Gastroesophageal sphincter (tissue), 4 donors: ENCODE results near the gene FRK. TPM values are rescaled to one million over a fixed set of nuclear protein-coding genes. Genes with fewer than 3 reads are reported as not detected.

ENCODE experiments used
- ATAC-seq: fragments of 150-250 bp; one replicate; pipeline ENCODE4 v1.9.1; 2016; ENCODE audit warnings: mild to moderate bottlenecking, moderate library complexity
- H3K27ac ChIP-seq, 4 donors: fragments of 200-600 bp; sonication (generic) in 3 of 4; 1 replicate in 3 of 4; 2 replicates in 1 of 4; pipeline ENCODE4 v1.5.1; 2016 to 2019
- H3K27me3 ChIP-seq: fragments of 200-600 bp; sonication (generic); one replicate; pipeline ENCODE4 v1.5.1; 2019
- H3K36me3 ChIP-seq, 2 donors: fragments of 200-600 bp; sonication (generic); one replicate each; pipeline ENCODE4 v1.5.1; 2019; ENCODE audit warnings: control low read depth in 1 of 2
- H3K4me1 ChIP-seq, 3 donors: fragments of 200-600 bp; sonication (generic); 1 replicate in 2 of 3; 2 replicates in 1 of 3; pipeline ENCODE4 v1.5.1; 2016 to 2019; ENCODE audit warnings: control low read depth in 2 of 3
- H3K4me3 ChIP-seq, 2 donors: fragments of 200-600 bp; sonication (generic); one replicate each; pipeline ENCODE4 v1.5.1; 2019; ENCODE audit warnings: mild to moderate bottlenecking in 1 of 2, moderate library complexity in 1 of 2
- H3K9me3 ChIP-seq, 3 donors: fragments of 200-600 bp; sonication (generic); one replicate each; pipeline ENCODE4 v1.5.1; 2017 to 2019; ENCODE audit warnings: control low read depth in 2 of 3
- EP300 ChIP-seq: sonication (generic); formaldehyde crosslinking; IDR thresholded peaks from one replicate; pipeline ENCODE4 v1.6.1; 2017; ENCODE audit warnings: antibody characterized with exemption, mild to moderate bottlenecking
- POLR2A ChIP-seq, 2 donors: fragments of 450-650 bp; IDR thresholded peaks; one replicate each; pipeline ENCODE4 v1.6.1; 2017; ENCODE audit warnings: antibody characterized with exemption in 2 of 2, mild to moderate bottlenecking in 2 of 2, moderate library complexity in 1 of 2
- POLR2AphosphoS5 ChIP-seq: sonication (generic); formaldehyde crosslinking; IDR thresholded peaks from one replicate; pipeline ENCODE4 v1.6.1; 2017; ENCODE audit warnings: antibody characterized with exemption
- WGBS, 2 donors: methylation state at CpG; one replicate each; pipeline ENCODE4 v1.1.5; 2018; ENCODE audit warnings: low coverage in 1 of 2; 5-methylcytosine and 5-hydroxymethylcytosine counted together
- total RNA-seq, 4 donors: library from RNA; depleted of rRNA; stranded (reverse); fragments of >200 nt; gene quantifications; one replicate each; pipeline ENCODE4 v1.1.0, GENCODE V29; 2016
- TF ChIP-seq, protein P1 (sequence below), 4 experiments: fragments of 200-600 bp in 2 of 4; fragments of 450-650 bp in 2 of 4; sonication (generic) in 1 of 4; IDR thresholded peaks; one replicate each; pipeline ENCODE4 v1.5.1; 2017 to 2019; ENCODE audit warnings: antibody characterized with exemption in 4 of 4, mild to moderate bottlenecking in 2 of 4, moderate library complexity in 2 of 4

Gene FRK
- total RNA-seq, 4 donors from 2014 or later: 0.42 to 1.9 (median 1.3) TPM

DNA sequence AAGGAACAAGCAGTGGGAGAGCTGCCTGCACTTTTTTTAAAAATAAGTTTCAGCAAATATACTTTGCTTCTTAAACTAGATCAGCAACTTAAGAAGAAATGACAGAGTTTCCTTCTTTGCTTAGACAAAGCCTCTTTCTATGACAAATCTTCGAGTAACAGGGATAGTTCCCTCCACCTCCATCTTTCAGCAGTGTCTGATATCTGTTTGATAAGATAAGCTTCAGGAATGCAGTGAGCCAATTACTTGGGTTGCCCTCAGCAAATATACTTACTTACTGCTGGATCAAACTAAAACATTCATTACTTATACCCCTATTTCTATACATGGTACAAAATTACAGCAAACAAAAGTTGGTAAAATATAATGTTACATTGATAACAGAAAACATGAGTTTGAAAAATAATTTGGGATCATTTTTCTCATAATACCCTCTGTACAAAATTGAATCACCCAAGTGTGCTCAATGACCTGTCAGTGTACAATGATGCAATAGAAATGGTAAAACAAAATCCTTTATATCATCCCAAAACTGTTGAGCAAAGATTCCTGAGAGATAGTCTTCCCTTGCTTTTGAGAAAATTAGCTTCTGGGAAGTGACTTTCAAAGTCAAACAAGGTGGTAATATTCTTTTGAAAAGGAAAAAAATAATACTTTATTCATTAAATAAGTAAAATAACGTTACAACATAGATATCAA is 24.5 kb downstream of the FRK start:
- no peaks in the 10 kb centered on the region for H3K9me3 ChIP-seq
- TF ChIP-seq POLR2AphosphoS5: no peak
- no peak for TF ChIP-seq POLR2A (IDR thresholded peaks at IDR 0.05)
- TF ChIP-seq, protein P1, sequence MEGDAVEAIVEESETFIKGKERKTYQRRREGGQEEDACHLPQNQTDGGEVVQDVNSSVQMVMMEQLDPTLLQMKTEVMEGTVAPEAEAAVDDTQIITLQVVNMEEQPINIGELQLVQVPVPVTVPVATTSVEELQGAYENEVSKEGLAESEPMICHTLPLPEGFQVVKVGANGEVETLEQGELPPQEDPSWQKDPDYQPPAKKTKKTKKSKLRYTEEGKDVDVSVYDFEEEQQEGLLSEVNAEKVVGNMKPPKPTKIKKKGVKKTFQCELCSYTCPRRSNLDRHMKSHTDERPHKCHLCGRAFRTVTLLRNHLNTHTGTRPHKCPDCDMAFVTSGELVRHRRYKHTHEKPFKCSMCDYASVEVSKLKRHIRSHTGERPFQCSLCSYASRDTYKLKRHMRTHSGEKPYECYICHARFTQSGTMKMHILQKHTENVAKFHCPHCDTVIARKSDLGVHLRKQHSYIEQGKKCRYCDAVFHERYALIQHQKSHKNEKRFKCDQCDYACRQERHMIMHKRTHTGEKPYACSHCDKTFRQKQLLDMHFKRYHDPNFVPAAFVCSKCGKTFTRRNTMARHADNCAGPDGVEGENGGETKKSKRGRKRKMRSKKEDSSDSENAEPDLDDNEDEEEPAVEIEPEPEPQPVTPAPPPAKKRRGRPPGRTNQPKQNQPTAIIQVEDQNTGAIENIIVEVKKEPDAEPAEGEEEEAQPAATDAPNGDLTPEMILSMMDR (IDR thresholded peaks at IDR 0.05): no peak
- TF ChIP-seq EP300: no peak
- H3K4me3 ChIP-seq: no peak overlapping the region
- H3K27ac ChIP-seq: no peak overlapping the region
- no peak for ATAC-seq
- peaks cover 0 to 12% (median 0%) of the 10 kb centered on the region in 3 donors for H3K4me1 ChIP-seq
- no peaks in the 10 kb centered on the region for H3K27me3 ChIP-seq
- H3K36me3 ChIP-seq: no peaks in the 10 kb centered on the region
- WGBS, 2 donors: 35 to 45% methylated on average over 2 of the region's 2 CpGs

DNA sequence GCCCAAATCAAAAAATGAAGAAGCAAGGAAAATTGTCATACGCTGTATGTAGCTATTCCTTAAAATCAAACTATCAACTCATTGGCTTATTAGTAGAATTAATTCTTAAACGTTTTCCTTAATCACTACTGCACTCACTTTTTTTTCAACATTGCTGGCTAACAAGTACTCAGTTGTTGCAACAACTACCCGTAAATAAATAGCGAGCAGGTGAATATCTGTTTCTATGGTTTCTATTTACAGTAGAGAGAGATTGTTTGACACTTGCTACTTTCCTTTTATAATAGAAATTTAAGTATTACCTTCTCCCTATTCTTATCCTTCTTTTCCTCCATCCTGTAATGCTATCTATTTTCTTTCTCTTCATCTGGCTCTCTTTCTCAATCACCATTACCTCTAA is 25.1 kb downstream of the FRK start:
- no peaks in the 10 kb centered on the region for H3K27me3 ChIP-seq
- no peak for ATAC-seq
- no peak overlapping the region for H3K4me3 ChIP-seq
- WGBS, 2 donors: 68 to 82% methylated on average over 4 of the region's 4 CpGs
- H3K4me1 ChIP-seq: peaks cover 0 to 18% (median 0%) of the 10 kb centered on the region in 3 donors
- H3K27ac ChIP-seq: no peak overlapping the region
- H3K36me3 ChIP-seq: no peaks in the 10 kb centered on the region
- no peaks in the 10 kb centered on the region for H3K9me3 ChIP-seq
- no peak for TF ChIP-seq EP300
- TF ChIP-seq POLR2A (IDR thresholded peaks at IDR 0.05): no peak
- TF ChIP-seq, protein P1 (IDR thresholded peaks at IDR 0.05): no peak
- no peak for TF ChIP-seq POLR2AphosphoS5

DNA sequence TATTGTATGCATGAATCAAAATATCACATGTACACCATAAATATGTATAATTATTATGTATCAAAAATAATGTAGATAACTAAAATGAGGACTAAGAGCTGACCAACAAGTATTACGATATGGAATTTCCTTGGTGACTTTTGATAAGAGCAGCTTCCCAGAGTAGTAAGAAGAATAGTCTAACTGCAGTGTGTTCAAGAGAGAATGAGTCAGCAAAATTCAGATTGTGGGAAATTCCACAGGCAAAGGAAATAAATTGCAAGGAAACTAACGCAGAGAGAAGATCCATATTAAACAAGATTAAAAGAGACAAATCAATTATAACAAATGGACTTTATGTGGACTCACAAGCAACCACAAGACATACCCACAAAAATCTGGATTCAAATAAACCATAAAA is 26.4 kb downstream of the FRK start:
- TF ChIP-seq POLR2AphosphoS5 (no peak), EP300 (no peak), POLR2A (IDR thresholded peaks at IDR 0.05) (no peak)
- TF ChIP-seq, protein P1 (IDR thresholded peaks at IDR 0.05): no peak
- H3K9me3 ChIP-seq: no peaks in the 10 kb centered on the region
- no peak overlapping the region for H3K4me3 ChIP-seq
- no peaks in the 10 kb centered on the region for H3K36me3 ChIP-seq
- 2 to 53% methylated on average over 2 of the region's 2 CpGs for WGBS, 2 donors
- no peaks in the 10 kb centered on the region for H3K27me3 ChIP-seq
- H3K27ac ChIP-seq: no peak overlapping the region
- ATAC-seq: no peak
- H3K4me1 ChIP-seq: peaks cover 0 to 19% (median 0%) of the 10 kb centered on the region in 3 donors

DNA sequence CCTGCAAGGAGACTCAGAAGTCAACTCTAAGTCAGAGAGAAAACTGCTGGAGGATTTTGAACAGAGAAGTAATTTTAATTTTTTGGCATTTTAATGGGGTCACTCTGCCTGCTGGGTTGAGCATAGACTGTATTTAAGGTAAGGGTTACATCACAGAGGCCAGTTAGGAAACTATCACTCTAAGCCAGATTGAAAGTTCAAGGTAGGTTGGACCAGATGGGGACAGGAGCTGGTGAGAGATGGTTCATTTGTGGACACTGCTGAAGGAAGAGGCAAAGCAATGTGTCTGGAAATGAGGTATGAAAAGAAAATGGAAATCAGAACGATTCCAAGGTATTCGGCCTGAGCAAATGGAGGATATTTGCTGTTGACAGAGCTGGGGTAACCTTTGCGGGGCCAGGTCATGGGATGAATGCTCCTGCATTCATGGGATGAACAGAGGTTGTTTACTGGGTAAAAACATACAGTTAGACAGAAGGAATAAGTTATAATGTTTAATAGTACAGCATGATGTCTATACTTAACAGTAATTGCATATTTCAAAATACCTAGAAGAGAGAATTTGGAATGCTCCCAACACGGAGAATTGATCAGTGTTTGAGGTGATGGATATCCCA is 26.9 kb downstream of the FRK start:
- Histone ChIP-seq H3K4me1 (peaks cover 0 to 19% (median 0%) of the 10 kb centered on the region in 3 donors), H3K36me3 (no peaks in the 10 kb centered on the region), H3K9me3 (no peaks in the 10 kb centered on the region), H3K27ac (no peak overlapping the region), H3K27me3 (no peaks in the 10 kb centered on the region), H3K4me3 (no peak overlapping the region)
- WGBS, 2 donors: 79 to 81% methylated on average over 4 of the region's 4 CpGs
- ATAC-seq: no peak
- TF ChIP-seq EP300 (no peak), POLR2A (IDR thresholded peaks at IDR 0.05) (no peak), POLR2AphosphoS5 (no peak)
- TF ChIP-seq, protein P1 (IDR thresholded peaks at IDR 0.05): no peak

DNA sequence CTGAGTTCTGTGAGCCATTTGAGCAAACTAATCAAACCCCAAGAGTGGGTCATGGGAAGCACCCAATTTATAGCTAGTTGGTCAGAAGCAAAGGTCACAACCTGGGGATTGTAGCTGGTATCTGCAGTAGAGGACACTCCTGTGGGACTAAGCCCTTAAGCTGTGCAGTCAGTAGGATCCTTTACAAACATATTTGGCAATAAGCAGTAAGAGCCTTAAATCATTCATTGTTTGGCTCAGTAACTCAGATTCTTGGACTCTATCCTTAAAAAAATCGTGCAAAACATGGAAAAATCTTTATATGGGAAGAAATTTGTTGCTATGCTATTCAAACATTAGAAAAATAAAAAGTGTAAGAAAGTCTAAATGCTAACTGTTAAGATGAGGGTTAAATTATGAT is 29.9 kb downstream of the FRK start:
- Histone ChIP-seq H3K9me3 (no peaks in the 10 kb centered on the region), H3K27ac (no peak overlapping the region), H3K36me3 (no peaks in the 10 kb centered on the region), H3K4me3 (no peak overlapping the region), H3K27me3 (no peaks in the 10 kb centered on the region), H3K4me1 (peaks cover 0 to 19% (median 0%) of the 10 kb centered on the region in 3 donors)
- WGBS, 2 donors: 11 to 14% methylated on average over 1 of the region's 1 CpG
- no peak for TF ChIP-seq EP300
- TF ChIP-seq, protein P1 (IDR thresholded peaks at IDR 0.05): no peak
- TF ChIP-seq POLR2AphosphoS5: no peak
- TF ChIP-seq POLR2A (IDR thresholded peaks at IDR 0.05): no peak
- ATAC-seq: no peak
